Right renal pelvis (tissue), 4 donors: ENCODE measurements around the gene GARNL3. TPM values are rescaled to one million over a fixed set of nuclear protein-coding genes. Genes with fewer than 3 reads are reported as not detected.

Experiments
- DNase-seq, 4 donors: peaks; one replicate each; pipeline ENCODE4 v3.0.0-alpha.2; 2013; ENCODE audit warnings: low read depth in 4 of 4, low spot score in 3 of 4, missing footprints in 1 of 4
- polyA plus RNA-seq, 4 donors: library from polyadenylated mRNA; unstranded; fragments of 120-200 nt; gene quantifications; one replicate each; pipeline ENCODE4 v1.2.1, GENCODE V29; 2013; ENCODE audit not compliant: insufficient read length in 4 of 4

The GARNL3 gene
- polyA plus RNA-seq, 4 donors: 13.0 to 15.2 (median 14.3) TPM

DNA sequence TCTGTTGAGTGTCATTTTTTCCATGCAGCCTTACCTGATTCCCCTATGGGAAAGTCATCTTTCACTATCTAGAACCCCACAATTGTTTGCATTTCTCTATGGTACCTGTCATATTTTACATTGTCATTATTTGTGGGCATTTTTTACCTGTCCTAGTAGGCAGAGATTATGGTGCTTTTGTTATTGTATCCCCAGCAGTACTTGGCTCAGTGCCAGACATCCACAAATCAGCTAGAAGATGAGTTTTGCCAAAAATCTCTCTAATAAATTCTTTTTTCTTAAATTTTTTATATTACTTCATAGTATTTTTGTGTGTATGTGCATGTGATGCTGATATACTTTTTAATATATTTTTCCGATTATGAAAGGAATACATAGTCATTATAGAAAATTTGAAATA lies 13.2 kb downstream of the GARNL3 start:
- no peak for DNase-seq

DNA sequence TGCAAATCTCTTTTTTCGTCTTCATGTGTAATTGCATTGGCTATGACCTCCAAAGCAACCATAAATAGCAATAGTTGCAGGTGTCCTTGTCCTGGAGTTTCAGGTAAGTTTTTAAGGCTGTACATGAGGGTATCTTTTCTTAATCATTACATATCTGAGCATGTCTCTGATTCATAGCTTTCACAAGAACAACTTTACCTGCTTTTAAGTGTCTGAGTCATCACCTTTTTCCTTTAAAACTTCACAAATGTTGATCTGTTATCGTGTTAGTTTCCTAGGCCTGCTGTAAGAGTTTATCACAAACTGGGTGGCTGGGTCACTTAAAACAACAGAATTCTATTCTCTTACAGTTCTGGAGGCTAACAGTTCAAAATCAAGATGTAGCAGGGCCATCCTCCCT lies 13.8 kb downstream of the GARNL3 start:
- DNase-seq: no peak

DNA sequence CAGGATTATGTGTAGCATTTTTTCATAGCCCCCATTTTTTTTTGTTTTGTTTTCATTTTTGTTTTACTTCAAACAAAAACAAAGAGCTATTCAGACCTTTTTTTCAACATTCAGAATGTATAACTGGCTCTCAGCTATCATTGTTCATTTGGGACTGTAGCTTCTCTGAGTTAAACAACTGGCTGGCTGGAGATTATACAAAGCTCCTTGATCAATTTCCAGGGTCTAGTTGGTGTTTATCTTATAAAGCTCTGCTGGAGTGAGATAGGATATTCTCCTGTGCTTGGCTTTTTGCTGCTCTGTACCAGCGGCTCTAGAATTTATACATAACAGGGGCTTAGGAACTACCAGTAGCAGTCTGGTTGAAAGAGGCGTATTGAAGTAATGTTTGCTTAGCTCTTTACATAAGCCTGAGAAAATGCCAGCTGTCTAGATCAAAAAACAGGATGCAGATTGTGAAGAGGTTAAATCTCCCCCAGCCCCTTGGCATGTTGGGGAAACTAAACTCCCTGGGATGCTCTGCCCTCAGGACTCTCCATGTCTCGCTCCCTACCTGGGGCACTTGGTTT lies 15.2 kb downstream of the GARNL3 start:
- no peak for DNase-seq

DNA sequence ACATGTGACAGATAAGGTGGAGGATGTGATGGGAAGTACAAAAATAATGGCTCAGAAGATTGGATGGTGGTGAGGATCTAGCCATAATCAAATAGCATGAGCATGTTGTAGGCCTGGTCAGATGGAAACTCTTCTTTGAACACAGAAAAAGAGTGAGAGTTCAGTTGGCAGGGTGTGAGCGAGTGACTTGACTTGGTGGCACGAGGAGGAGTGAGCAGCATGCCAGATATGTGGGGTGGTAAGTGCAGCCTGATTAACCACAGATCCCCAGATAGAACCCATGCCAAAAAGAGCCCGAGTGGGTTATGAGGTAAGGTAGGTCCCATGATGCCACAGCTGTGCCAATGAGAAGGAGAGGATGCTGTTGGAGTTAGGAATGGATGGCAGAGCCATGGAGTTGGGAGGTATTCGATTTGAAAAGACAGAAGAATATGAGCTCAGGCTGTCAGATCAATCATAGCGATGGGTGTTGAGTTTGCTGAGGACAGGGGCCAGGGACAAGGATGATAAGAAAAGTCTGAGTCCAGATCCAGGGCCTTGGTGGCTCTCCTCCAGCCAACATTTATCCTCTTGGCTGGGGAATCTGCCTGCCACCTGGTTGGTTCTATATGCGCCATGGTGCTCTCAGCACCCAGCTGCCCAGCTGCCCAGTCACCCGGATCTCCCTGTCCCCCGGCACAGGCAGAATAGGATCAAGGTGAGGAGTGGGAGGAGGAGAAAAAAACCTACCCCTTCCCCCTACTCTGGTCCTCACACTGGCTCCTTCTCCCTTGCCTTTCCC lies 16.5 kb downstream of the GARNL3 start:
- no peak for DNase-seq

DNA sequence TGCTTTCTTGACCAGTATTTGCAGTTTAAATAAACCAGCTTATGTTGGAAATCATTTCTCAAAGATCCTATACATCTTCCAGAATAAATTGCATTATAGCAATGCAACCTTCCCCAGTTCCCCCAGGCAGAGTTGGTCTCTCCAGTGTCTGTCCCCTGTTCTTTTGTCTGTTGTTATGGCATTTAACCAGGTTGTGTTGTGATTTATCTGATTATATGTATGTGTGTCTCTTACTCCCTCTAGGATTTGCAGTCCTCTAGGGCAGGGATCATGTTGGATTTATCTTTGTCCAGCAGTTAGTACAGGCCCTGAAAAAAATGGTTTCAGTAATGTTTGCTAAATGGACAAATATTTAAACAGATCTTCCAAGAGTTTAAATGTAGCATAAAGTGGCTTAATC lies 17.3 kb downstream of the GARNL3 start:
- no peak for DNase-seq

DNA sequence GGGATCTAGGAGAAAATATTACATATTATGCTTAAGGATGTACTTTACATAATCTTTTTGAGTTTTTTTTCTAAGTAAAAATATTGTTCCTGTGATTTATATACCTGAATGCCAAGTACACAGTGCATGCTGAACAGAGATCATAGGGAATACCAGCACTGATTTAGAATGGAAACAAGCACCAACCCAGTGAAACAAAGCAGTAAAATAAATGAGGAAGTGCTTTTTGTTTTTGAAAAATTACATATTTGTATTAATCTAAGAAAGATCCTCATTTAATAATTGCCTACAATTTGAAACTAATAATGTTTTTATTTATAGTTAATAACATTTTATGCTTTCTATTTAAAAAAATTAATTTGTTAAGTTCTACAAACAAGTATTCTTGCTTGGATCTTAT lies 18.0 kb downstream of the GARNL3 start:
- DNase-seq: no peak

DNA sequence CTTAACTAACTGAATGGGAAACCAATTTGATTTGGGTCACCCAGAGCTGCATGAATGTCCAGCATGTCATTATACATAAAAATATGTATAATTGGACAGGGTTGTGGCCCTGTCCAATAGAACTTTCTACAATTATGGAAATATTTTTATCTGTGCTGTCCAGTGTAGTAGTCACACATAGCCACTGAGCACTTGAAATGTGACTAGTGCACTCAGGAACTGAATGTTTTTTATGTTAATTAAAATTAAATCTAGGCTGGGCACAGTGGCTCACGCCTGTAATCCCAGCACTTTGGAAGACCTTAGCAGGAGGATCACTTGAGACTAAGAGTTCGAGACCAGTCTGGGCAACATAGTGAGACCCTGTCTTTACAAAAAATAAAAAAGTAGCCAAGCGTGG lies 18.6 kb downstream of the GARNL3 start:
- no peak for DNase-seq

DNA sequence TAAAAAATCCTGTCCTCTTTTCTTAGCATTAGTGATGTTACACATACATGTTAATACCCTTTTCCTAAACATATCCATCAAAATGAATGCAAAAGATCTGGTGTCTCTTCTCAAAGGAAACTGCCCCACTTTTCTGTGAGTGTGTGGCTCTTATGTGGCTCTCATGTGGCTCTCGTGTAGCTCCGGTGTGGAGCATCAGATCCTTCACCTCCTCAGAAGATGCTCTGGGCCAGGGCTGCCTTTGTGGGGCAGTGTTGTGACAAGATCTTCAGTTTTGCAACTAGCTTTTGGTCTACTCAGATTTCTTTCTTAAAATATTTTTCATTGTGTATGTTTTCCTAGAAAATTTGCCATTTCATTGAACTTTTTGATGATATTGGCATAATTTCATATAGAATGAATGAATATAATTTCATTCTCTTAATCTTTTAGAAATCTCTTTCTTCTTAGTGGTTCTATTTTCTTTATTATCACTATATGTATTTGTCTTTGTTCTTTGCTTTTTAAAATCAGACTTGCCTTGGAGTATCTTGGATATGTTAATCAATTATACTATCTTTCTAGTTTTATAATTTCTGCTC lies 19.4 kb downstream of the GARNL3 start:
- no peak for DNase-seq

DNA sequence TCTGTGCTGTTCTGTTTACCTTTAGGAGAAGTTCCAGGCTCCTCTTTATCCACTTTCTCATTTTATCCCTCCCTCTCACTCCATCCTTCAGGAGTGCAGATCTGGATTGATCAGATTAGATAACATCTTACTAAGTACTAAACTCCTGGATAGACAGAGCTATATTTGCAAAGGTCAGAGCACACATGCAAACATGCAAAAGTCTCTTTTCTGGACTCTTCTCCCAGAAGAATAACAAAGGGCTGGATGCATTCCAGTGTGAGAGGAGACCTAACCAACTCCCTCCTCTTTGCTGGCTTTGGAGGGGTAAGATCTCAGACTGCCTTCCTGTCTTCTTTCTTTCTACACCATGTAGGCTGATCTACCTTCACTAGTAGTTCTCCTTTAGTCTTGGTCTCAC lies 21.4 kb downstream of the GARNL3 start:
- no peak for DNase-seq

DNA sequence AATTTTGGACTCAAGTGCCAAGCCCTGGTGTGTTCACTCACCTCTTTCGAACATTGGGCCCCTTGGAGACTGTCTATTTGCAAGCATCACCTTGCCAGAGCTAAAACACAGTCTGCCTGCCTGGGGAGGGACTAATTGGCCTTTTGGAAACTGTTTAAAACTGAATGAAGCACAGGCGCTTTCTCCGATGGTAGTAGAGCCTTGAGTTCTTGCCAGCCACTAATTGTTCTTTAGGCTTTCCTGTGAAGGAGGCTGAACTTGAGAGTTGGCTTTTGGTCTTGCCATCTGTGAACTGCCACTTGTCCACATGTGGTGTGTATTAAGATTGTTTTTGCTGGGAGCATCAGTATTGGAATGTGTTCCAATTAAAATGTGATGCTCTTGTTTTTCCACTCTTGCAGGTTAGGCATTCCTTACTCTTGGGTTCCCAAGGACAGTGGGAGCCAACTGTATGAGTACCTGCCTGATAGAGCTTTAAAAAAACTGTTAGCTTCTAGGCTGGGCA lies 26.0 kb downstream of the GARNL3 start:
- no peak for DNase-seq

DNA sequence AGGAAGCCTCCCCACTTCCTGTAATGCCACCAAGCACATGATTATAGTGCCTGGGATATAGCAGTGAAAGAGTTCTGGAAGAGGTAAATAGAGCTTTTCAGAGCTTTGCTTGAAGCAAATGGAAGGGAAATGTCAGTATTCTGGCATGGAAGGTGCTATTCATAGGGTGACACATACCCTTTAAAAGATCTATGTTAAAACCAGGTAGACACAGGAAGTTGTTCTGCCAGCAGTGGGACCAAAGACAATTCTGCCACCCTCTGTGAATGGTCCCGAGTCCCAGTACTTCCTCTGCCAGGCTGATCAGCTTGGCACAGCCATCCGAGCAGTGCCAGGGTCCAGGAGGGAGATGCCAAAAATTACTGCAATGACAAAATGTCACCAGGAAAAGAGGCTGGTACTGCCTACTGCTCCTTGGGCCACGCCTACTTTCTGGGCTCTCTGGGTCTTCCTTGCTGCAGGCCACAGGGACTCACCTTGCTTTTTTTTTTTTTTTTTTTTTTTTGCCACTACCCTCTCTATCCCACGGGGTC lies 26.7 kb downstream of the GARNL3 start:
- DNase-seq: no peak

DNA sequence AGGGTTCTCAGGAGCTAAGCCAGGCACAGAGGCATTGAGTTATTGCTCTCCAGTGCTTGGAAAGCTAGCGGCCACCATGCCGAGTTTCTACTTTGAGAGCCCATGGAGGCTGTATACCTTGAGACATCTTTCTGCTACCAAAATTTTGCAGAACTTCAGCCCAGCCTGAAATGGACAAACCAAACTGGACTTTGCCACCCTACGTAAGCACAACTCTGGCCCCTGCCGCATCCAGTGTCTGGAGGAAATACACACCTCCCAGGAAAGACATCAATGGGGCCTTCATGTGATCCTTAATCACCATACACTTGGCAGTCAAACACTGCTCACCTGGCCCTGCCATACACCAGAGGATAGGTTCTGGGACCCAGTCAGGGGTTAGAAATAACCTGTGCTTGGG lies 27.8 kb downstream of the GARNL3 start:
- DNase-seq: no peak

DNA sequence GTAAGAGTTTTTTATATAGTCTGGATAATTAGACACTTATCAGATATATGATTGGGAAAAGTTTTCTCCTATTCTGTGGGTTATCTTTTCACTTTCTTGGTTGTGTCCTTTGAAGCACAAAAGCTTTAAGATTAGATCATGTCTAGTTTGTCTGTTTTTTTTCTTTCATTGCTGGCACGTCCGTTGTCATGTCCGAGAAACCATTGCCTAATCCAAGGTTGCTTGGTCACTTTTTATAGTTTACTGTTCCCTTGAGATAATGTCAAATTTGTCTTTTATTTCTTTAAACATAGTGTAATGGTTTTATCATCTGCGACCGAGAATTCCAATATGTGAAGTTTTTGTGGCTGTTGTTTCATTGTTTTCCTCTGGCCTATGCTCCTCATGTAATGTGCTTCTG lies 28.8 kb downstream of the GARNL3 start:
- DNase-seq: no peak

DNA sequence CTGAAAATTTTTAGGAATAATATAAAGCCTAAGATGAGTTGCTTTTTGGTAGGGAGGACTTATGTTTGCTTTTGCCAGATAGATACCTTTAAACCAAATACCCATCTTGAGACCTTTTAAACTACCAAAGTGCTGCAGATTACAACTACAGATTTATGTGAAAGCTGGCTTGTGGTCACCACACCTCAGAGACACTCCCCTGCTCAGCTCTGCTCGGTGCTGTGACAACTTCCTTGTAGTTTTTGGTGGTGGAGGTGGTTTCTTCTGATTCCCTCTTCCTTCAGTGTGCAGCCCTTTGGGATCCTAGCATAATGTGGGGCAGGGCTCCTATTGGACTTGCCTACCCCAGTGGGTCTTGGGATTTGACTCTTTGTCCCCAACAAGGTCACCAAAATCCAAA lies 29.2 kb downstream of the GARNL3 start:
- no peak for DNase-seq

DNA sequence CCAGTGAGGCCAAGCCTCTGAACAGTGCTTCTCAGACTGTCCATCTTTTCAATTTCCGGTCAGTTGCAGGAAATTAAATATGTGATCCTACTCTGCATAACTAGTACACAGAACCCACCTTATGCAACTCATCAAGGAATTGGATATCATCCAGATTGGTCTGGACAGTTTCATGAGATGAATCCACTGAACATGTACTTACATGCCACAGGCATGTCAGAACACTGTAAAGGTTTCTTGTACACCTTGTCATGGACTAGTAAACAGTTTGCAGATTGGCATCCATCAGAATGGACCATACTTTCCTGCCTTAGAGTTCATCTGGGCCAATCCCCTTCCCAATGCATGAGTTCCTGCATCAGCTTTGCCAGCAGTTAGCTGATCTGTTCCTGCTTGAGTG lies 30.4 kb downstream of the GARNL3 start:
- DNase-seq: no peak

DNA sequence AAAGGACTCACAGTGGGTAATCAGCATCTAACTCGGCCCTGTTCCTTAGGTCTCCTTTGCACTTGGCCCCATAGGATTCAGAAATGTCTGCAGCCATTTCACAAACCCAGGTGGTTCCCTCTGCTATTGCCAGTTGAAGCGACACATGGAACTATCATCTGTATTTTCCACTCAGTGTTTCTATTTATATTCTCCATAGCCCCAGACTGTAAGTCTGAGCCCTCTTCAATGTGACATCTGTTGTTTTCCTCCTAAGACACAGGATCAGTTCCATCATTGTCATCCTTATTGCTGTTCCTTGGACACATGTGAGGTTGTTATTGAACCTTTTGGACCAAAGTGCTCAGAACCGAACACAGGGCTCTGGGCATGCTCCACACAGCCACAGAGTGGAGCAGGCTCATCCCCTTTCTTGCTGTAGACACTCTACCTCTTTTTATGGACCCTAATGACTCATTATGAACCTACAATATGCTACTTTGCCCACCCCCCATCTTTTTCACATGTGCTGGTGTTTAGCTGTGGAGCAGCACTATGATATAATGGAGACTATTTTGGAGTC lies 36.4 kb downstream of the GARNL3 start:
- DNase-seq: no peak

DNA sequence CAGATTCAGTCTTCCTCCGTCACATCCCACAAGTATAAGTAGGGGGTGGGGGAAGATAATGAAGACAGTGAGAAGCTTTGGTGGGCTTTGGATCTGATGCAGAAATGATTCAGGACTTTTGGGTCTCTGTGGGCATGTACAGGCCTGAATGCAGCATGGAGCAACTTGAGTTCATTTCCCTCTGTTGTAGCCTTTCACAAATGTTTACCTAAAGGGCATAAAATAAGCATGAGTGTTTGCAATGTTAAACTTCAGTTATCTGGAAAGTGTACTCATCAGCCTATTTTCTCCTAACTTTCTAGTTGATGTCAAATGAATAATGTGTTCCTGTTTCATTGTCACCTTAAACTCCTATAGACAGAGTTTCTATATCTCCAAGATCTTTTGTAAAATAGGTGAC lies 39.3 kb downstream of the GARNL3 start:
- no peak for DNase-seq

DNA sequence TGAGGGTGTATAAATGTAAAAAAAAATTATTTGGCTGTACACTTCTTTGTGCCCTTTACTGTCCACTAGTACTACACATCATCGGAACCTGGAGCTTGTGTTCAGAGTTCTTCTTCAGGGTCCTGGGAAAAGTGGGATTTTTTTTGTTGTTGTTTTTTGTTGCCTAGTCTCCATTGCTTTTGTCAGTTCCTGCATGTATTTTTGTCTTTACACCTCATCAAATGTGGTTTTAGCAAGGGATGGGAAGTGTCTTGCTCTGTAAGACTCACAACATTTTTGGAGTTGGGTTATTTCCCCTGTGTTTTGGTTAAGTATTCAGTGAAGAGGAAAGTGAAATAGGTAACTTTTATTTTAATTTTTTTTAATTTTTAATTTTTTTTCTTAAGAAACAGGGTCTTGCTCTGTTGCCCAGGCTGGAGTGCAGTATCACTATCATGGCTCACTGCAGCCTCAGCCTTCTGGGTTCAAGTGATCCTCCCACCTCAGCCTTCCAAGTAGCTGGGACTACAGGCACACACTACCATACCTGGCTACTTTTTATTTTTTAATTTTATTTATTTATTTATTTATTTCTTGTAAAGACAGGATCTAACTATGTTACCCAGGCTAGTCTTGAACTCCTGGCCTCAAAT lies 40.7 kb downstream of the GARNL3 start:
- no peak for DNase-seq

DNA sequence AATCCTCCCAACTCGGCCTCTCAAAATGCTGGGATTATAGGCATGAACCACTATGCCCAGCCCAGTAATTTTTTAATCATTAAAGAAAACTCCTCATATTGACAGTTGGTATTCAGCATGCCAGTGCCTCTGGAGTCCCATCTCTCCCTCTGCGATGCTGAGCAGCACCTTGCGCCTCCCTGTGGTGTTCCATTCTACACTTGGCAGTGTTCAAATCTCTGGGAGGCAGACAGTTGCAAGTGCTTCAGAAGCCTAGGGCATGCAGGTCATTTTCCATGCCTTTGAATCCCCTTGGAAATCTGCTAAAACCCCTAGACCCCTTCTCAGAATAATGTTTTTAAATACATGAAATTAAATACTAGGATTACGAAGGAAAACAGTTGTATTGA lies 41.3 kb downstream of the GARNL3 start:
- DNase-seq: no peak

DNA sequence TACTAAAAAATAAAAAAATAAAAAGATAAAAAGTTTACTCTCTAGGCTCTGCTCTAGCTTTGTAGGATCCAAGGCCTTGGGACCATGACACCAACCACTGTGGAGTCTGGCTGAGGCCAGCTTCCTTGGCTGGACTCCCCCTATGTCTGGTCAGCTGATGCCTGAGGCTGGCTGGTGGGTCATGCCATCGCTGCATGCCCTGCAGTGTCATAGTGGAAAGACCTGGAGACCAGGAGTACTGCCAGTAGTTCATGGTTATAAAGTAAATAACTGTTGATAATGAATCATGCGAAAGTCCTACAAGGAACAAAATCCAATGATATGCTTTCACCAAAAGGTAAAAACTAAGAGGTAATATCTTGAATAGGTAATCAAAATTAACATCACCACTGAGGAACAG lies 43.2 kb downstream of the GARNL3 start:
- DNase-seq: no peak
